MCF 10A (cell line): Measurements from ENCODE around the gene ACER2. TPM values are rescaled to one million over a fixed set of nuclear protein-coding genes. Genes with fewer than 3 reads are reported as not detected.
A peak's percentile ranks its signal among the peaks of the same experiment; 100 is the strongest.

Source experiments
- BruUV-seq: library from RNA; stranded (reverse); fragments of 400-500 nt; replicated peaks from 2 replicates; lab custom pipeline; 2021; lab: Mats Ljungman, UMichigan
- CTCF ChIA-PET: fragments of 300-600 bp; sonication (Branson Sonifier 250); formaldehyde crosslinking; extraction: SDS; loops from one replicate; lab custom pipeline; 2021; ENCODE audit warnings: antibody characterized with exemption, inconsistent platforms; lab: Yijun Ruan, JAX
- POLR2A ChIA-PET: fragments of 300-600, 350-650 bp; sonication (Branson Sonifier 250); formaldehyde crosslinking; extraction: SDS; loops from one replicate; lab custom pipeline; 2020; ENCODE audit warnings: antibody characterized with exemption, inconsistent platforms; lab: Yijun Ruan, JAX
- DNase-seq: peaks from one replicate; pipeline ENCODE4 v3.0.0-alpha.2; 2018; ENCODE audit not compliant: unreplicated experiment
- H3K27ac Mint-ChIP-seq: one replicate; pipeline ENCODE4 v1.8.0; 2022; ENCODE audit warnings: mild to moderate bottlenecking, low read depth, mixed read lengths; ENCODE audit not compliant: unreplicated experiment
- H3K27me3 Mint-ChIP-seq: one replicate; pipeline ENCODE4 v1.8.0; 2022; ENCODE audit warnings: mixed read lengths; ENCODE audit not compliant: insufficient read depth, unreplicated experiment
- H3K36me3 Mint-ChIP-seq: one replicate; pipeline ENCODE4 v1.8.0; 2022; ENCODE audit warnings: mild to moderate bottlenecking, moderate library complexity, mixed read lengths; ENCODE audit not compliant: insufficient read depth, unreplicated experiment
- H3K4me1 Mint-ChIP-seq: one replicate; pipeline ENCODE4 v1.8.0; 2022; ENCODE audit warnings: mixed read lengths; ENCODE audit not compliant: insufficient read depth, unreplicated experiment
- H3K4me3 Mint-ChIP-seq: one replicate; pipeline ENCODE4 v1.8.0; 2022; ENCODE audit warnings: mild to moderate bottlenecking, moderate library complexity, mixed read lengths; ENCODE audit not compliant: unreplicated experiment
- H3K9me3 Mint-ChIP-seq: one replicate; pipeline ENCODE4 v1.8.0; 2022; ENCODE audit warnings: mixed read lengths; ENCODE audit not compliant: unreplicated experiment
- intact Hi-C: fragments of 100-400 bp; cut with micrococcal nuclease; formaldehyde crosslinking; loops from 2 replicates; pipeline ENCODE4 v1.14.1; 2022
- total RNA-seq: library from RNA; stranded (reverse); gene quantifications from 2 replicates; pipeline ENCODE4 v1.2.3, GENCODE V29; 2022
- TF ChIP-seq, protein P1 (sequence below): fragments of 200-600 bp; IDR thresholded peaks from one replicate; pipeline ENCODE4 v1.8.0; 2022; ENCODE audit warnings: antibody characterized with exemption, mild to moderate bottlenecking; ENCODE audit not compliant: unreplicated experiment

ACER2 gene
- total RNA-seq, 1 experiment from 2014 or later: 3.2 TPM

DNA sequence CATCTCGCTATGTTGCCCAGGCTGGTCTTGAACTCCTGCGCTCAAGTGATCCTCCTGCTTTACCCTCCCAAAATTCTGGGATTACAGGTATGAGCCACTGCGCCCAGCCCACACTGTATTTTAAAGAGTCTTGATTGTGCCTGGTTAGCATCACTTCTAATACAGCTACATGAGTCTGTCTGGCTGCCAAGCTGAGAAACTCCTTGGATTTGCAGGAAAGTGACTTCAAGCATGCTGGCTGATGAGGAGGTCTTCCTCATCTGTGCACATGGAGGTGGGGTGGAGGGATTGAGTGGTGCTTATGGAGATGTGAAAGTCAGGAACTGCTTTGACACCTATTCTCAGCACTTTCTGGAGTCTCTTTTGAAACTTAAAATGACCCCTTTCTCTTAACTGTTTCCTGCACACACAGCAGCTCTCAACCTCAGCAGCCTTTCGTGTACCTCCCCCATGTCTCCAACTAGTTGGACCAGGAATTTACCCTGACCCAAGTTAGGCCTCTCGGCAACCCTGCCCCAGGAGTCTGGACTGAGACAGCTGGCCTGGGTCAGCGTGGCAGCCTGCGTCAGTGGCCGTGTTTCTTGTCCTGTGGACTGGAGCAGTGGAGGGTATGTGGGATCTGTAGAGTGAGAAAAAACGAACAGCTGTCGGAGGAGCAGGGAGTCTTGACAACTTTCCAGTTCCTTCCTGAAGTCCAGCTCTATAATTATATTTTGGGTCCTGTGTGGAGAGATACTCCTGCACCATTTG lies 72.5 kb downstream of the ACER2 start:
- TF ChIP-seq, protein P1, sequence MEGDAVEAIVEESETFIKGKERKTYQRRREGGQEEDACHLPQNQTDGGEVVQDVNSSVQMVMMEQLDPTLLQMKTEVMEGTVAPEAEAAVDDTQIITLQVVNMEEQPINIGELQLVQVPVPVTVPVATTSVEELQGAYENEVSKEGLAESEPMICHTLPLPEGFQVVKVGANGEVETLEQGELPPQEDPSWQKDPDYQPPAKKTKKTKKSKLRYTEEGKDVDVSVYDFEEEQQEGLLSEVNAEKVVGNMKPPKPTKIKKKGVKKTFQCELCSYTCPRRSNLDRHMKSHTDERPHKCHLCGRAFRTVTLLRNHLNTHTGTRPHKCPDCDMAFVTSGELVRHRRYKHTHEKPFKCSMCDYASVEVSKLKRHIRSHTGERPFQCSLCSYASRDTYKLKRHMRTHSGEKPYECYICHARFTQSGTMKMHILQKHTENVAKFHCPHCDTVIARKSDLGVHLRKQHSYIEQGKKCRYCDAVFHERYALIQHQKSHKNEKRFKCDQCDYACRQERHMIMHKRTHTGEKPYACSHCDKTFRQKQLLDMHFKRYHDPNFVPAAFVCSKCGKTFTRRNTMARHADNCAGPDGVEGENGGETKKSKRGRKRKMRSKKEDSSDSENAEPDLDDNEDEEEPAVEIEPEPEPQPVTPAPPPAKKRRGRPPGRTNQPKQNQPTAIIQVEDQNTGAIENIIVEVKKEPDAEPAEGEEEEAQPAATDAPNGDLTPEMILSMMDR: no peak
- POLR2A ChIA-PET: no interaction called here
- CTCF ChIA-PET: interaction anchor here (0.7 to 2.3 kb wide), 4 partner anchors 10 to 17 kb away, joined by 3 to 15 read pairs (median 4); no protein-coding TSS in a partner anchor
- intact Hi-C loops: no loop called here
- DNase-seq: no peak
- Mint-ChIP-seq H3K4me3 (no peak overlapping the region), H3K4me1 (peaks cover 9% of the 10 kb centered on the region), H3K27ac (no peak overlapping the region), H3K9me3 (no peaks in the 10 kb centered on the region), H3K36me3 (no peaks in the 10 kb centered on the region), H3K27me3 (peaks cover 32% of the 10 kb centered on the region)
- BruUV-seq: no TSS peak

GRCh38 chr9:19481971-19482404 lies 73.2 kb downstream of the ACER2 start:
- H3K27me3 Mint-ChIP-seq: peaks cover 25% of the 10 kb centered on the region
- H3K9me3 Mint-ChIP-seq: no peaks in the 10 kb centered on the region
- CTCF ChIA-PET: interaction anchor here (0.6 to 2.3 kb wide), 5 partner anchors 11 to 1007 kb away, joined by 3 to 15 read pairs (median 4); no protein-coding TSS in a partner anchor

GRCh38 chr9:19484699-19485098 lies 75.9 kb downstream of the ACER2 start:
- Mint-ChIP-seq H3K9me3 (no peaks in the 10 kb centered on the region), H3K36me3 (no peaks in the 10 kb centered on the region), H3K27me3 (peaks cover 2% of the 10 kb centered on the region), H3K4me3 (no peak overlapping the region), H3K4me1 (peaks cover 9% of the 10 kb centered on the region), H3K27ac (no peak overlapping the region)
- TF ChIP-seq, protein P1: no peak
- DNase-seq: no peak
- BruUV-seq: no TSS peak
- CTCF ChIA-PET: interaction anchor here (1.5 to 2.1 kb wide), 3 partner anchors 14 to 27 kb away, joined by 6 to 9 read pairs (median 8); no protein-coding TSS in a partner anchor
- intact Hi-C loops: no loop called here
- POLR2A ChIA-PET: no interaction called here

More at GRCh38 chr9:19481971-19482404, 73.2 kb downstream of the ACER2 start:
- peaks cover 9% of the 10 kb centered on the region for H3K4me1 Mint-ChIP-seq
- BruUV-seq: no TSS peak
- no peak for DNase-seq
- H3K4me3 Mint-ChIP-seq: no peak overlapping the region
- POLR2A ChIA-PET: interaction anchor here (1.1 kb wide), 1 partner anchor 11 kb away, joined by 3 read pairs; no protein-coding TSS in a partner anchor
- TF ChIP-seq, protein P1: no peak
- intact Hi-C loops: no loop called here
- H3K27ac Mint-ChIP-seq: no peak overlapping the region
- no peaks in the 10 kb centered on the region for H3K36me3 Mint-ChIP-seq

GRCh38 chr9:19485193-19485592 lies 76.4 kb downstream of the ACER2 start:
- TF ChIP-seq, protein P1: no peak
- Mint-ChIP-seq H3K9me3 (no peaks in the 10 kb centered on the region), H3K4me3 (no peak overlapping the region), H3K36me3 (no peaks in the 10 kb centered on the region), H3K27me3 (peaks cover 7% of the 10 kb centered on the region), H3K27ac (no peak overlapping the region), H3K4me1 (peaks cover 9% of the 10 kb centered on the region)
- peak; percentile 34 for DNase-seq
- intact Hi-C loops: no loop called here
- no TSS peak for BruUV-seq
- ChIA-PET POLR2A (no interaction called here), CTCF (interaction anchor here (1.5 to 2.1 kb wide), 2 partner anchors 20 to 27 kb away, joined by 6 to 9 read pairs; no protein-coding TSS in a partner anchor)
